GM19043 (cell line): ENCODE data around the gene TUBA4B.
"Not testable (repeated sequence)": the region's sequence is repeated elsewhere in the genome, so short reads cannot be mapped to it uniquely, and the experiment has no call there.

ENCODE experiments used
- ATAC-seq: cut with Tn5 transposase; IDR thresholded peaks from one replicate; pipeline ENCODE4 v1.9.1; 2021; ENCODE audit warnings: low read depth; ENCODE audit not compliant: unreplicated experiment

TUBA4B gene

GRCh38 chr2:219273937-219274336, 20.9 kb downstream of the TUBA4B start:
- no peak for ATAC-seq

DNA sequence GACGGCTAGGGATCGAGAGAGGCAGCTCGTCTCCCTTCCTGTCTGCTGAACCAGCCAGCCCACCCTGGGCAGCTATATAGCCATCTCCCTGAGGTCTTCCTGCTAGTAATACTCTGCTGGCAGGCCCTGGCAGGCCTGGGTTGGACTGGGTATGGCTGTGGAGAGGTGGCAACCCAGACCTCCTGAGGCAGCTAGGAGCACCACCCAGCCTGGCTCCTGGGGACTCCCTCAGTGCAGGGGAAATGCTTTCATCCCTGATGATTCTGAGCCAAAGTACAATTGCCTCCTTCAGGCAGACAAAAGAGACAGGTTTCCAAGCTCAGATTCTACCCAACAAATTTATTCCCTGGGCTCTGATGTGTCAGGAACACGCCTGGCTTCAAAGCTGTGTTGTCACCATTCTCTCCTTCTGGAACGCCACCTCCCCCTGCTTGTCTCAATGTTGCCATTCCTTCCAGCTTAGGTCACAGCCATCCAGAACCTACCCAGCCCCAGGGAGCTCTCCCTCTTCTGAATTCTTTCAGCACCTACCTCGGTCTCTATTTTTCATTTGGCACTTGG, 21.4 kb downstream of the TUBA4B start:
- no peak for ATAC-seq

DNA sequence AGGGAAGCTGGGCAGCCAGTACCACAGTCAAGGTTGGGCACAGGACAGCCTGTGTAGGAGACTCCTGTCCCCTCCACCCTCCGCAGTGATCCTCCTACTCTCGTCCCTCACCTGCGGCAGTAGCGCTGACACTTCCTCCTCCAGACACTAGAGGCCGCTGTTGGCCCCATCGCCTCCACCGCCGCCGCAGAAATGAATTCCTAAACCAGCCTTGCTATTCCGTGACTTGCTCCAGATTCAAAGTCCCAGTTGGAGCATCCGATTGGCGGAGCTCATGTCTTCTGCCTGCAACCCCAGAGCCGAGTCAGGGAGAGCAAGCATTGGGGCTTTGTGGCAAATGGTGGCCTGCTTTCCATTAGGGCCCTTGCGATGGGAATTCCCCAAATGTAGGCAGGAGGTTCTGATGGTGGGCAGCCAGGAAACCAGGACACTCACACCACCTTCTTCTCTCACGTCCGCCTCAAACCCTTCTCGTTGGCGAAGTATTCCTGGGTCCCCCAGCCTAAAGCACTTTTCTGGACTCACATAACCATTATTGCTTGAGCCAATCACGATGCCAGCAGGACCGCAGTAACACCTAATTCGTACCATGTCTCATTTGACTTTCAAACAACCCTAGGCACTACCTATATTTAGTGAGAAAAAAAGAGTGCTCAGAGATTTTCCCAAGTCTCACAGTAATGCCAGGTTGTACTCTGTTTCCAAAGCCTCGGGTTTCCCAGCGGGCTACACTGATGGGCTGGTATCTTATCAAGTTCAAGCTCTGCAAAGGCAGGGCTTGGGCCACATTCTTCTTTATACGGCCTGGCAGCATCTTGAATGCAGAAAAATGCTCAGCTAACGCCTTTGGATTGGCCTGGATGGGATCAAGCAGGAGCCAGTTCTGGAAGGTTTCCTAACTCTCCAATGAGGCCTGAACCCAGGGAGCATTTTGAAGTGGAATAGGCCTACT, 24.9 kb downstream of the TUBA4B start:
- ATAC-seq, result peak; percentile 31

- ATAC-seq, result no peak
These were observed 25.7 kb downstream of the TUBA4B start for GRCh38 chr2:219278655-219279150.

DNA sequence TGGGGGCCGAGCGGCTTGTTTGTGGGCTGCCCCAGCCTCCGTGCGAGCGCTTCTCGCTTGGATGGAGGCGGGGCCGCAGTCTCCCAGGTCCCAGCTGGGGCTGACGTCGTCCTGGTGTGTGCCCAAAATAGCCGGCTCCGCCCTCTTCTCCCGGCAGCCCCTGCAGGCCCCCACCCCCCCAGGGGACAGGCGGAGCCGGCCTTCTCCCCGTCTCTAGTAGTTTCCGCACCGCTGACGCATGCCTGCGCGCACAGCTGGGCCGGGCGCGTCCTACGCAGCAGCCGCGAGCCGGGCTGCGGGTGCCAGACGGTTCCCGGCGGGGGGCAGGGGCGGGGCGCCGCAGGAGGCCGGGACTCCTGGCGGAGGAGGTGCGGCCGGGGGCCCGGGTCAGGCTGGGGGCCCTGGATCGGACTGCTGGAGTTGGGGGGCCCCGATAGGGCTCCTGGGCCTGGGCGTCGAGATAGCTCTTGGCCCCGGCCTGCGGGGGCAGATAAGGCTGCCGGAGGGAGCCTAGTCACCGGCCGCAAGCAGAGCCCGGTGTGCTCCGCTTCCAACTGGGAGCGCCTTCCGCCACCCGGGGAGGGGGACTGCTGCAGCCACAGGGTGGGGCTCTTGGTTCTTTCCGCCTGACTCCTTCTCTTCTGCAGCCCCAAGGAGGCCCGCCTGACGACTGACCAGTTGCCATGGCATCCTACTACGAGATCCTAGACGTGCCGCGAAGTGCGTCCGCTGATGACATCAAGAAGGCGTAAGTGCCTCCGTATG, 26.3 kb downstream of the TUBA4B start, which contains the start of gene DNAJB2:
Gene DNAJB2 (plus strand): TSS at position 216 of the 765 bp plus-strand sequence. CDS start 468 bp downstream, at position 684.
- peak; percentile 85 for ATAC-seq

- ATAC-seq, result no peak
These were observed 27.0 kb downstream of the TUBA4B start for GRCh38 chr2:219279916-219280516.

- ATAC-seq, result no peak
These were observed 27.6 kb downstream of the TUBA4B start for GRCh38 chr2:219280651-219281050.

GRCh38 chr2:219281588-219281987, 28.5 kb downstream of the TUBA4B start:
- no peak for ATAC-seq

DNA sequence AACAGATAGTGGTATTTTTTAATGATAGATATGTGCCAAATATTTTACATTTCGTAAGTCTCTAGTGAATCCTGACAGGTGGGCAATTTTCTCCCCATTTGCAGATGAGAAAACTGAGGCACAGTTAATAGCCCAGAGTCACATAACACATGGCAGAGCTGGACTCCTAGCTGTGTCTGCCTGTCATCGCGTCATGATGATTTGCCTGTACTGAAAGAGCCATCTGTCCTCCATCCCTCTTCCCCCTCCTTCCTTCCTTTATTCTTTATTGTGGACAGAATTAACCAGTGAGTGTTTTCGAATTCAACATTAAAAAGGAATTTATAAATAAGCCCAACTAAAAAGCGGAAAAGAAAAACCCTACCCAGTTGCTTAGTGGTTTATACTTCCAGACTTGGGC, 29.3 kb downstream of the TUBA4B start:
- no peak for ATAC-seq

DNA sequence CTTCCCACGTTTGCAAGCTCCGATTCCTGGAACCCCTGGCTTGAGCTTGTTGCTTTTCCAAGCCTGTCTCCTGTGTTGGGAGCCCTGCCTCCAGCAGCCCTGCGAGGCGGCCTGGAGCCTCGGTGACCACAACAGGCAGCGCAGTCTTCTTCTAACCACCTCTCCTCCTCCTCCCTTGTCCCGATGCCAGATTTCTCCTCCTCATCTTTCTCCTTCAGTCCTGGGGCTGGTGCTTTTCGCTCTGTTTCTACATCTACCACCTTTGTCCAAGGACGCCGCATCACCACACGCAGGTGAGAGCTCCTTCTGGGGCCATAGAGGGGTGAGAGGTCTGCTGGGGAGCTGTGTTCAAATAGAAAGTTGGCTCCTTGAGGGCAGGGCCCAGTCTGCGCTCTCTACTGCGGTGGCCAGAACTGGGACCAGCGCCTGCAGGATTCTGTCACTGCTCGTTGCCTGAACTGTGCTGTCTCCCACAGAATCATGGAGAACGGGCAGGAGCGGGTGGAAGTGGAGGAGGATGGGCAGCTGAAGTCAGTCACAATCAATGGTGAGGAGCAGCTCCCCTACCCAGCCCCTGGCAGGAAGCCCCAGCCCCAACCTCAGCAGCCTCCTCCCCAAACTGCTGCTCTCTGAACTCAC, 30.0 kb downstream of the TUBA4B start:
- no peak for ATAC-seq

GRCh38 chr2:219284501-219285372, 31.7 kb downstream of the TUBA4B start:
- ATAC-seq, result no peak

GRCh38 chr2:219285373-219285735, 32.3 kb downstream of the TUBA4B start:
- ATAC-seq, result no peak

DNA sequence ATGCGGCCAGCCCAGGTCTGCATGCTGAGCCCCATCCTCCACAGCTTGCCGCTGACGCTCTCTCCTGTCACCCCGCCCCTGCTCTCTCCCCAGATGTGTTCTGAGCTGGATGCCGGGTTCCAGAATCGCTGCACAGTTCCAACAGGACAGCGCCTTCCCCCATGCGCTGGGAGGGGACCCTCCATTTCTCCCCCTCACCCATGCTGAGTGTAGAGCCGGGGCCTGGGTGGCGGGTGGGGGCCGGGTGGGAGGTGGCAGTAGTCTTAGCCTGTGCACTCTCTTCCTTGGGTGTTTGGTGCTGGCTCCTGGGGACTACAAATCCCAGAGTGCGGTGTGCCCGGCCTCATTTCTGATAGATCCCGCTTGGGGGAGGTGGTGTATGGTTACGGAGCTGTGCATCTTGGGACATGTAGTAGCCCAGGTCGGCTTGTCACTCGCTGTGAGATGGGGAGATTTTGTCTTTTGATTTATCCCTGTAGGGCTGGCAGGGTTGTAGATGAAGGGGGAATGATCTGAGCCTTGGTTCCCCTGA, 32.9 kb downstream of the TUBA4B start:
- ATAC-seq, result no peak

DNA sequence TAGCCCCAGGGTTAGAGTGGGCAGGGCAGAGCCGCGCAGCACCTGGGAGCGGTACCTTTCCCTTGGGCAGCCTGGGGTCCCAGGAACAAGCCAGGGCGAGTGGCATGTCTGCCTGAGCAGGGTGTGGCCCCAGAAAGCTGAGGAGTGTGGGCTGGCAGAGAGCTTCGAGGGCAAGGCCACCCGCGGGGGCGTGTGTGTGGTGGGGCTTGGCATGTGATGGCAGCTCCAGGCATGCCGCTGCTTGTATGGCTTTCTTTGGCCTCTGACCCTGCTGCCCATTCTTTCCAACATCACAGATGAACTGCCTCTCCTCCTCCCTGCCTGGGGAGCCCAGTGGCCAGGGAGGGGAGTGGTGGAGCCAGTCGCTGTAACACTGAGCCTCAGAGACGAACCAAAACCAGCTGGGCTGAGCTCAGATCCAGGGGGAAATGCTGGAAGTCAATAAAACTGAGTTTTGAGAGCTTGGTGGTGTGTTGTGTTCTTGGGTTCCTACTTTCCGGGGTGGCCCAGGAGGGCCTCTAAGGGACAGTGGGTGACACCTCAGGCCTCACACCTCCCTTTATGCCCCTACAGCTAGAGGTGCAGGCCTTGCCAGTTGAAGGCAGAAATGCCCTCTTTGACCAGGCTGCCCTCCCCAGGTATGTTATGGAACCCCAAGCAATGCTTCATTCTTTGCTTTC, 33.5 kb downstream of the TUBA4B start:
- no peak for ATAC-seq

- ATAC-seq, result not testable (repeated sequence)
These were observed 34.0 kb downstream of the TUBA4B start for GRCh38 chr2:219287116-219287440.

GRCh38 chr2:219287580-219288265, 34.7 kb downstream of the TUBA4B start:
- no peak for ATAC-seq

DNA sequence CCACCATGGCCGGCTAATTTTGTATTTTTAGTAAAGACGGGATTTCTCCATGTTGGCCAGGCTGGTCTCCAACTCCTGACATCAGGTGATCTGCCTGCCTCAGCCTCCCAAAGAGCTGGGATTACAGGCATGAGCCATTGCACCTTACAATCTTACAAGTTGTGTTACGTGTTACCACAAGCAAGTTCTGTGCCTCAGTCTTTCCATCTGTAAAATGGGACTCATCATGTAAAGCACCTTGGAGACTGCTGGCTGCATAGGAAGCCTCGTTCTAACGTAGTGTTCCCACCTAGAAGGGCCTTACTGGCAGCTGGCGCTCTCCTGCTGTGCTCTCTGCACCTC, 36.1 kb downstream of the TUBA4B start:
- no peak for ATAC-seq
